A549 (cell line): ENCODE results near the gene LCA5. TPM values are rescaled to one million over a fixed set of nuclear protein-coding genes. Genes with fewer than 3 reads are reported as not detected.

Source experiments
- ATAC-seq, 2 experiments: fragments of 200-7000 bp in 1 of 2; fragments of >200 bp in 1 of 2; cut with Nextera tagmentation in 1 of 2; cut with Tn5 transposase in 1 of 2; 3 replicates each; pipeline versions ENCODE4 v1.8.0 to v1.9.1; 2018 to 2020; ENCODE audit warnings: mild to moderate bottlenecking in 1 of 2, moderate library complexity in 1 of 2
- CTCF ChIA-PET: fragments of 300-600 bp; sonication (Branson Sonifier 250); formaldehyde crosslinking; extraction: SDS; loops from one replicate; lab custom pipeline; 2021; ENCODE audit warnings: antibody characterized with exemption, inconsistent platforms; lab: Yijun Ruan, JAX
- POLR2A ChIA-PET: fragments of 350-600 bp; formaldehyde crosslinking; extraction: SDS; loops from one replicate; lab custom pipeline; 2021; ENCODE audit warnings: antibody characterized with exemption, inconsistent platforms; lab: Yijun Ruan, JAX
- DNase-seq, 2 experiments: peaks; one replicate each; pipeline versions ENCODE4 v3.0.0 to v3.0.0-alpha.2; 2011 to 2016; ENCODE audit warnings: low read depth in 1 of 2, low spot score in 1 of 2
- FAIRE-seq: peaks from 2 replicates; lab custom pipeline; 2011; peaks lifted over from hg19 to GRCh38; lab: Jason Lieb, UNC
- H3K27ac ChIP-seq, 2 experiments: fragments of >200 bp; sonication (Bioruptor Twin); formaldehyde crosslinking; 3 replicates each; pipeline ENCODE4 v1.5.1; 2016 to 2017
- H3K4me1 ChIP-seq: fragments of >200 bp; sonication (Bioruptor Twin); formaldehyde crosslinking; 3 replicates; pipeline ENCODE4 v1.6.1; 2016
- H3K4me2 ChIP-seq: fragments of >200 bp; sonication (Bioruptor Twin); formaldehyde crosslinking; 3 replicates; pipeline ENCODE4 v1.6.1; 2016
- H3K4me3 ChIP-seq: fragments of >200 bp; sonication (Bioruptor Twin); formaldehyde crosslinking; 3 replicates; pipeline ENCODE4 v1.5.1; 2016
- H3K9me3 ChIP-seq: fragments of >200 bp; sonication (Bioruptor Twin); formaldehyde crosslinking; 3 replicates; pipeline ENCODE4 v1.6.1; 2016
- BHLHE40 ChIP-seq: IDR thresholded peaks from 2 replicates; pipeline ENCODE4 v1.6.1; 2012; ENCODE audit warnings: low read depth, low read length, inconsistent platforms
- CBX2 ChIP-seq: fragments of 200-600 bp; sonication (generic); IDR thresholded peaks from 2 replicates; pipeline ENCODE4 v1.6.1; 2016; ENCODE audit warnings: low read depth, mild to moderate bottlenecking, borderline replicate concordance
- CHD2 ChIP-seq: fragments of 150-350 bp; IDR thresholded peaks from 2 replicates; pipeline ENCODE4 v1.6.1; 2014; ENCODE audit warnings: low read length; ENCODE audit not compliant: partially characterized antibody
- CTCF ChIP-seq: fragments of >200 bp; sonication (Bioruptor Twin); formaldehyde crosslinking; IDR thresholded peaks from 3 replicates; pipeline ENCODE4 v1.5.1; 2016
- EHF ChIP-seq: fragments of 250-450 bp; sonication (Bioruptor Pico); IDR thresholded peaks from 2 replicates; pipeline ENCODE4 v1.5.0; 2020; ENCODE audit warnings: mild to moderate bottlenecking
- EHMT2 ChIP-seq: fragments of 200-600 bp; sonication (generic); IDR thresholded peaks from 2 replicates; pipeline ENCODE4 v1.6.1; 2016; ENCODE audit warnings: antibody characterized with exemption, low read depth, mild to moderate bottlenecking, moderate library complexity
- ELK1 ChIP-seq: fragments of 150-350 bp; IDR thresholded peaks from 2 replicates; pipeline ENCODE4 v1.6.1; 2014; ENCODE audit warnings: low read depth, mild to moderate bottlenecking, low read length
- EP300 ChIP-seq, 2 experiments: fragments of >200 bp; sonication (Bioruptor Twin); formaldehyde crosslinking; IDR thresholded peaks; 2 replicates in 1 of 2; 3 replicates in 1 of 2; pipeline ENCODE4 v1.6.1; 2016 to 2017
- FOSB ChIP-seq: fragments of 250-450 bp; sonication (Bioruptor Pico); IDR thresholded peaks from 2 replicates; pipeline ENCODE4 v1.5.0; 2020; ENCODE audit warnings: mild to moderate bottlenecking, moderate library complexity
- FOXS1 ChIP-seq: fragments of 250-450 bp; sonication (Bioruptor Pico); IDR thresholded peaks from 2 replicates; pipeline ENCODE4 v1.5.0; 2020; ENCODE audit warnings: mild to moderate bottlenecking, moderate library complexity
- GATA3 ChIP-seq: IDR thresholded peaks from 2 replicates; pipeline ENCODE4 v1.6.1; 2012; ENCODE audit warnings: borderline replicate concordance
- HDAC2 ChIP-seq: fragments of 200-600 bp; sonication (generic); IDR thresholded peaks from 2 replicates; pipeline ENCODE4 v1.6.1; 2016
- HES2 ChIP-seq: fragments of >200 bp; sonication (Bioruptor Twin); formaldehyde crosslinking; IDR thresholded peaks from 2 replicates; pipeline ENCODE4 v1.6.1; 2016
- HOXB13 ChIP-seq: fragments of 250-450 bp; sonication (Bioruptor Pico); IDR thresholded peaks from 2 replicates; pipeline ENCODE4 v1.5.0; 2020; ENCODE audit warnings: low read depth, mild to moderate bottlenecking, moderate library complexity
- HOXB5 ChIP-seq: fragments of 250-450 bp; sonication (Bioruptor Pico); IDR thresholded peaks from 2 replicates; pipeline ENCODE4 v1.5.0; 2020; ENCODE audit warnings: mild to moderate bottlenecking, moderate library complexity
- JUNB ChIP-seq: fragments of >200 bp; sonication (Bioruptor Twin); formaldehyde crosslinking; IDR thresholded peaks from 2 replicates; pipeline ENCODE4 v1.6.1; 2016
- KDM1A ChIP-seq: fragments of 200-600 bp; sonication (generic); IDR thresholded peaks from 2 replicates; pipeline ENCODE4 v1.6.1; 2016; ENCODE audit warnings: low read depth, mild to moderate bottlenecking
- KDM5A ChIP-seq: fragments of 200-600 bp; sonication (generic); IDR thresholded peaks from 2 replicates; pipeline ENCODE4 v1.6.1; 2016; ENCODE audit warnings: antibody characterized with exemption, mild to moderate bottlenecking
- MAX ChIP-seq: IDR thresholded peaks from 2 replicates; pipeline ENCODE4 v1.6.1; 2012
- MAZ ChIP-seq: fragments of 150-350 bp; IDR thresholded peaks from 2 replicates; pipeline ENCODE4 v1.6.1; 2014; ENCODE audit warnings: antibody characterized with exemption, low read depth, low read length, borderline replicate concordance
- MYC ChIP-seq: IDR thresholded peaks from 2 replicates; pipeline ENCODE4 v1.6.1; 2012; ENCODE audit warnings: mild to moderate bottlenecking, inconsistent platforms, low read length, improper control_type of control experiment, borderline replicate concordance
- NFE2L2 ChIP-seq: fragments of 150-350 bp; conservative IDR thresholded peaks from 2 replicates; pipeline ENCODE4 v1.6.1; 2014; ENCODE audit warnings: low read length
- PHF8 ChIP-seq: fragments of 200-600 bp; sonication (generic); IDR thresholded peaks from 2 replicates; pipeline ENCODE4 v1.6.1; 2016; ENCODE audit warnings: low read depth, mild to moderate bottlenecking, antibody characterized with exemption, moderate library complexity, borderline replicate concordance
- POLR2A ChIP-seq: IDR thresholded peaks from 2 replicates; pipeline ENCODE4 v1.6.1; 2012; ENCODE audit warnings: mild to moderate bottlenecking, low read length
- RFX5 ChIP-seq: fragments of 450-650 bp; IDR thresholded peaks from 2 replicates; pipeline ENCODE4 v1.7.1; 2014; ENCODE audit warnings: antibody characterized with exemption, mild to moderate bottlenecking, moderate library complexity
- SMC3 ChIP-seq: fragments of >200 bp; sonication (Bioruptor Twin); formaldehyde crosslinking; IDR thresholded peaks from 3 replicates; pipeline ENCODE4 v1.6.1; 2018; ENCODE audit warnings: inconsistent platforms
- SREBF2 ChIP-seq: fragments of 450-650 bp; IDR thresholded peaks from 2 replicates; pipeline ENCODE4 v1.6.1; 2014; ENCODE audit warnings: mild to moderate bottlenecking, moderate library complexity
- ZC3H11A ChIP-seq: fragments of 450-650 bp; IDR thresholded peaks from 2 replicates; pipeline ENCODE4 v1.6.1; 2014; ENCODE audit warnings: antibody characterized with exemption, mild to moderate bottlenecking
- ZFP36 ChIP-seq: fragments of 450-650 bp; IDR thresholded peaks from 2 replicates; pipeline ENCODE4 v1.6.1; 2014; ENCODE audit warnings: borderline replicate concordance; ENCODE audit not compliant: partially characterized antibody
- ZSCAN20 ChIP-seq: fragments of 250-450 bp; sonication (Bioruptor Pico); IDR thresholded peaks from 2 replicates; pipeline ENCODE4 v1.8.0; 2022; ENCODE audit warnings: mild to moderate bottlenecking, moderate library complexity
- WGBS: methylation state at CpG from one replicate; pipeline ENCODE4 v1.1.6; 2017; ENCODE audit errors: missing lambda C conversion rate; 5-methylcytosine and 5-hydroxymethylcytosine counted together
- polyA plus RNA-seq, 4 experiments: library from polyadenylated mRNA; depleted of rRNA in 3 of 4; stranded (reverse); fragments of >200 nt; fragmentation: RNase III in 1 of 4; extraction: RNeasy Plus Mini Kit Qiagen cat#74134 plus additional on column Dnase treatment in 1 of 4; gene quantifications; 2 replicates in 3 of 4; 3 replicates in 1 of 4; pipeline ENCODE4 v1.2.3, GENCODE V29; 2011 to 2017

The LCA5 gene
- polyA plus RNA-seq, 2 of the 4 experiments (the other 2 are of a cell fraction) = 1.2 to 3.0 TPM

- Histone ChIP-seq H3K27ac (peak overlapping the region; percentile 61 to 75), H3K9me3 (no peaks in the 10 kb centered on the region), H3K4me3 (no peak overlapping the region), H3K4me1 (peaks cover 24% of the 10 kb centered on the region), H3K4me2 (peak overlapping the region; percentile 77)
- ChIA-PET CTCF (no interaction called here), POLR2A (no interaction called here)
- 100% methylated on average over 1 of the region's 1 CpG for WGBS
- no peak for FAIRE-seq
- no peak for DNase-seq
- no peak for ATAC-seq
- TF ChIP-seq HES2 (no peak), FOSB (CRISPR knock-in tag) (no peak), MAX (no peak), ZFP36 (no peak), KDM1A (no peak), ZSCAN20 (CRISPR knock-in tag) (no peak), HDAC2 (no peak), BHLHE40 (no peak), SMC3 (no peak), GATA3 (no peak), CBX2 (no peak), EHMT2 (no peak), MYC (no peak), RFX5 (no peak), HOXB13 (no peak), ELK1 (no peak)
Observed at GRCh38 chr6:79543886-79544285, 6.7 kb upstream of the LCA5 start.

GRCh38 chr6:79543411-79543810, 6.2 kb upstream of the LCA5 start:
- POLR2A ChIA-PET = no interaction called here
- Histone ChIP-seq H3K4me2 (no peak overlapping the region), H3K4me3 (no peak overlapping the region), H3K9me3 (no peaks in the 10 kb centered on the region)
- WGBS = 83% methylated on average over 1 of the region's 1 CpG
- CTCF ChIA-PET = no interaction called here
- ATAC-seq = no peak
- TF ChIP-seq CHD2 (no peak), PHF8 (no peak), BHLHE40 (no peak), ZC3H11A (no peak), GATA3 (no peak), FOXS1 (no peak), JUNB (no peak), ELK1 (no peak), HOXB5 (no peak), MAZ (no peak), EP300 (IDR thresholded peaks at IDR 0.05) (no peak), POLR2A (no peak), EHF (no peak), CTCF (no peak), SREBF2 (no peak), CBX2 (no peak), HES2 (no peak), KDM5A (no peak), NFE2L2 (no peak), FOSB (CRISPR knock-in tag) (no peak)
- TF ChIP-seq, all 56 proteins: peak for 0
- H3K4me1 ChIP-seq = peaks cover 26% of the 10 kb centered on the region
- no peak for DNase-seq
- FAIRE-seq = no peak
- no peak overlapping the region for H3K27ac ChIP-seq
